SU-DHL-6 (cell line): ENCODE results near the gene TAS1R2.
"Not testable (repeated sequence)": the region's sequence is repeated elsewhere in the genome, so short reads cannot be mapped to it uniquely, and the experiment has no call there.

Experiments used
- EZH2phosphoT487 ChIP-seq: fragments of 200-600 bp; sonication (generic), shearing (Covaris generic); conservative IDR thresholded peaks from 2 replicates; pipeline ENCODE4 v1.6.1; 2018; ENCODE audit warnings: mild to moderate bottlenecking, antibody characterized with exemption, low read length, moderate library complexity, mixed read lengths
- TF ChIP-seq, protein P1 (sequence below): fragments of 200-600 bp; sonication (generic); IDR thresholded peaks from one replicate; pipeline ENCODE4 v1.5.1; 2017; ENCODE audit warnings: antibody characterized with exemption, mild to moderate bottlenecking, low read length, moderate library complexity; ENCODE audit not compliant: insufficient read depth, poor library complexity, severe bottlenecking

DNA sequence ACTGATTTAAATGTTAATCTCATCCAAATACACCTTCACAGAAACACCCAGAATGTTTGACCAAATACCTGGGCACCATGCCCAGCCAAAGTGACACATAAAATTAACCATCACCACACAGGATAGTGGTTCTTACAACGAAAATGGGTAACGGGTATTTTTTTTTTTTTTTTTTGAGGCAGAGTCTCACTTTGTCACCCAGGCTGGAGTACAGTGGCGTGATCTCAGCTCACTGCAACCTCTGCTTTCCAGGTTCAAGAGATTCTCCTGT lies 11.1 kb upstream of the TAS1R2 start:
- TF ChIP-seq, protein P1, sequence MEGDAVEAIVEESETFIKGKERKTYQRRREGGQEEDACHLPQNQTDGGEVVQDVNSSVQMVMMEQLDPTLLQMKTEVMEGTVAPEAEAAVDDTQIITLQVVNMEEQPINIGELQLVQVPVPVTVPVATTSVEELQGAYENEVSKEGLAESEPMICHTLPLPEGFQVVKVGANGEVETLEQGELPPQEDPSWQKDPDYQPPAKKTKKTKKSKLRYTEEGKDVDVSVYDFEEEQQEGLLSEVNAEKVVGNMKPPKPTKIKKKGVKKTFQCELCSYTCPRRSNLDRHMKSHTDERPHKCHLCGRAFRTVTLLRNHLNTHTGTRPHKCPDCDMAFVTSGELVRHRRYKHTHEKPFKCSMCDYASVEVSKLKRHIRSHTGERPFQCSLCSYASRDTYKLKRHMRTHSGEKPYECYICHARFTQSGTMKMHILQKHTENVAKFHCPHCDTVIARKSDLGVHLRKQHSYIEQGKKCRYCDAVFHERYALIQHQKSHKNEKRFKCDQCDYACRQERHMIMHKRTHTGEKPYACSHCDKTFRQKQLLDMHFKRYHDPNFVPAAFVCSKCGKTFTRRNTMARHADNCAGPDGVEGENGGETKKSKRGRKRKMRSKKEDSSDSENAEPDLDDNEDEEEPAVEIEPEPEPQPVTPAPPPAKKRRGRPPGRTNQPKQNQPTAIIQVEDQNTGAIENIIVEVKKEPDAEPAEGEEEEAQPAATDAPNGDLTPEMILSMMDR: not testable (repeated sequence)
- not testable (repeated sequence) for TF ChIP-seq EZH2phosphoT487
